Fibroblast of lung (primary cell): ENCODE data around the gene SHISAL1.

ENCODE experiments used
- EZH2 ChIP-seq: IDR thresholded peaks from 2 replicates; pipeline ENCODE4 v1.5.1; 2012; ENCODE audit warnings: low read length, control low read depth, mild to moderate bottlenecking; ENCODE audit errors: missing control alignments
- TF ChIP-seq, protein P1 (sequence below), 2 donors: IDR thresholded peaks in 1 of 2; conservative IDR thresholded peaks in 1 of 2; 1 replicate in 1 of 2; 2 replicates in 1 of 2; pipeline ENCODE4 v1.5.1; 2011 to 2012; ENCODE audit warnings: low read length in 2 of 2, control low read depth in 1 of 2, inconsistent platforms in 1 of 2, low read depth in 1 of 2, mild to moderate bottlenecking in 1 of 2

DNA sequence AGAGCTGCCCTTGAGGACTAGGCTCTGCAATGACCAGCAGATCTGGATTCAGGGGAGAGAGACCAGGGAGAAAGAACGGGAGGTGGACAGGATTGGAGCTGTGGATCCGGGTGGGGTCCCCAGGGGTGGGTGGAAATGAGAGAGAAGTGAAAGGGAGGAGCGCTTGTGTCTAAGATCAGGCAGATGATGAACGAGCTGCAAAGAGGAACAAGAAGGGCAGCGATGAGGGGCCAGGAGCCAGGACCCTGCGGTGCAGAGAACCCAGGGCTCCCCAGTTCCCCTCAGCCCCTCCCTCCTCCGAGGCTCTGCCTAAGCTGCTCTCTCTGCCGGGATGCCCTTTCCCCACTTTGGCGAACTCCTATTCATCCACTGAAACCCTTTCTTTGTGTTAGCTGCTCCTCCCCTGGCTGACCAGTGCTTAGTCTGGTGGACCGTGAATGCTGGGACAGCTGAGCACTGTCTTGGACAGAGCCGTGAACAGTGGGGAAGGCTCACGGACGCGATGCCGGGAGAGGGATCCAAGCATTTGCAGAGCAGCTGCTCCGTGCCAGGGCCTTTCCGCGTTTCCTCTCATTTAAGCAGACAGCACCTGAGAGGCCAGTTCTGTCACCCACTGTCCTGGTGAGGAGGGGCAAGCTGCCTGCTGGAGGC, 35.9 kb downstream of the SHISAL1 start:
- no peak for TF ChIP-seq EZH2
- TF ChIP-seq, protein P1, sequence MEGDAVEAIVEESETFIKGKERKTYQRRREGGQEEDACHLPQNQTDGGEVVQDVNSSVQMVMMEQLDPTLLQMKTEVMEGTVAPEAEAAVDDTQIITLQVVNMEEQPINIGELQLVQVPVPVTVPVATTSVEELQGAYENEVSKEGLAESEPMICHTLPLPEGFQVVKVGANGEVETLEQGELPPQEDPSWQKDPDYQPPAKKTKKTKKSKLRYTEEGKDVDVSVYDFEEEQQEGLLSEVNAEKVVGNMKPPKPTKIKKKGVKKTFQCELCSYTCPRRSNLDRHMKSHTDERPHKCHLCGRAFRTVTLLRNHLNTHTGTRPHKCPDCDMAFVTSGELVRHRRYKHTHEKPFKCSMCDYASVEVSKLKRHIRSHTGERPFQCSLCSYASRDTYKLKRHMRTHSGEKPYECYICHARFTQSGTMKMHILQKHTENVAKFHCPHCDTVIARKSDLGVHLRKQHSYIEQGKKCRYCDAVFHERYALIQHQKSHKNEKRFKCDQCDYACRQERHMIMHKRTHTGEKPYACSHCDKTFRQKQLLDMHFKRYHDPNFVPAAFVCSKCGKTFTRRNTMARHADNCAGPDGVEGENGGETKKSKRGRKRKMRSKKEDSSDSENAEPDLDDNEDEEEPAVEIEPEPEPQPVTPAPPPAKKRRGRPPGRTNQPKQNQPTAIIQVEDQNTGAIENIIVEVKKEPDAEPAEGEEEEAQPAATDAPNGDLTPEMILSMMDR (conservative IDR thresholded peaks at IDR 0.05 in 1 of 2, IDR thresholded peaks at IDR 0.05 in 1 of 2; ENCODE audit: low read depth in 1 of 2, low read length in 2 of 2): no peak
